OCI-LY7 (cell line): ENCODE results near the gene ARMC9. TPM values are rescaled to one million over a fixed set of nuclear protein-coding genes. Genes with fewer than 3 reads are reported as not detected.

Experiments used
- BruUV-seq: library from RNA; stranded (reverse); fragments of 400-500 nt; replicated peaks from 2 replicates; lab custom pipeline; 2021; lab: Mats Ljungman, UMichigan
- CTCF ChIA-PET: fragments of 300-600 bp; sonication (Branson Sonifier 250); formaldehyde crosslinking; loops from one replicate; lab custom pipeline; 2022; ENCODE audit warnings: antibody characterized with exemption; ENCODE audit not compliant: unreplicated experiment; lab: Charles Lee
- POLR2A ChIA-PET: fragments of 300-600 bp; sonication (Branson Sonifier 250); formaldehyde crosslinking; loops from one replicate; lab custom pipeline; 2022; ENCODE audit warnings: antibody characterized with exemption; lab: Charles Lee
- DNase-seq: peaks from one replicate; pipeline ENCODE4 v3.0.0-alpha.2; 2015; ENCODE audit warnings: low spot score
- H2AFZ ChIP-seq: fragments of 200-600 bp; sonication (generic), shearing (Covaris generic); 2 replicates; pipeline ENCODE4 v1.6.1; 2014; ENCODE audit warnings: mild to moderate bottlenecking, antibody characterized with exemption, low read length, moderate library complexity
- H3K27ac ChIP-seq: fragments of 200-600 bp; sonication (generic); 2 replicates; pipeline ENCODE4 v1.5.1; 2014; ENCODE audit warnings: mixed run types, low read depth, mild to moderate bottlenecking, moderate library complexity, low read length, inconsistent platforms; ENCODE audit not compliant: poor library complexity, severe bottlenecking
- H3K36me3 ChIP-seq: fragments of 200-600 bp; sonication (generic); 2 replicates; pipeline ENCODE4 v1.6.1; 2014; ENCODE audit warnings: mild to moderate bottlenecking, antibody characterized with exemption, low read length, moderate library complexity, mixed read lengths; ENCODE audit not compliant: insufficient read depth
- H3K4me1 ChIP-seq: fragments of 200-600 bp; sonication (generic); 2 replicates; pipeline ENCODE4 v1.5.1; 2014; ENCODE audit warnings: mild to moderate bottlenecking, low read length; ENCODE audit not compliant: insufficient read depth, poor library complexity, severe bottlenecking
- H3K4me2 ChIP-seq: fragments of 200-600 bp; sonication (generic); 2 replicates; pipeline ENCODE4 v1.6.1; 2014; ENCODE audit warnings: mild to moderate bottlenecking, low read length
- H3K4me3 ChIP-seq: fragments of 200-600 bp; sonication (generic); 2 replicates; pipeline ENCODE4 v1.5.1; 2014; ENCODE audit warnings: mild to moderate bottlenecking, low read depth, low read length; ENCODE audit not compliant: poor library complexity, severe bottlenecking
- H3K79me2 ChIP-seq: fragments of 200-600 bp; sonication (generic); 2 replicates; pipeline ENCODE4 v1.6.1; 2016; ENCODE audit warnings: low read depth, mild to moderate bottlenecking, low read length, moderate library complexity, mixed read lengths; ENCODE audit not compliant: insufficient read depth
- H3K9me2 ChIP-seq: fragments of 200-600 bp; sonication (generic); 2 replicates; pipeline ENCODE4 v1.6.1; 2016; ENCODE audit warnings: mild to moderate bottlenecking, low read length, mixed read lengths; ENCODE audit not compliant: insufficient read depth
- H3K9me3 ChIP-seq: fragments of 200-600 bp; sonication (generic); 2 replicates; pipeline ENCODE4 v1.6.1; 2014; ENCODE audit warnings: mild to moderate bottlenecking, mixed run types, low read length, mixed read lengths
- H4K20me1 ChIP-seq: fragments of 200-600 bp; sonication (generic); 2 replicates; pipeline ENCODE4 v1.6.1; 2014; ENCODE audit warnings: mild to moderate bottlenecking, antibody characterized with exemption, low read length, moderate library complexity, mixed read lengths; ENCODE audit not compliant: insufficient read depth
- CTCF ChIP-seq: fragments of 200-600 bp; sonication (generic); conservative IDR thresholded peaks from 2 replicates; pipeline ENCODE4 v1.5.1; 2014; ENCODE audit warnings: mild to moderate bottlenecking, antibody characterized with exemption, low read length, moderate library complexity, mixed read lengths
- EZH2phosphoT487 ChIP-seq: fragments of 200-600 bp; sonication (generic); IDR thresholded peaks from 2 replicates; pipeline ENCODE4 v1.6.1; 2018; ENCODE audit warnings: low read depth, borderline replicate concordance, mild to moderate bottlenecking, mixed run types, antibody characterized with exemption, low read length, moderate library complexity, mixed read lengths
- intact Hi-C: fragments of 100-400 bp; cut with micrococcal nuclease; formaldehyde crosslinking; loops from one replicate; pipeline ENCODE4 v1.10.0; 2022; ENCODE audit not compliant: unreplicated experiment
- total RNA-seq, 2 experiments: library from RNA; depleted of rRNA in 1 of 2; stranded (reverse); fragments of >200 nt in 1 of 2; shearing (Covaris generic) in 1 of 2; gene quantifications; 2 replicates each; pipeline ENCODE4 v1.2.3, GENCODE V29; 2014 to 2022

The ARMC9 gene
- total RNA-seq, 2 experiments from 2014 or later = 6.6 to 12.2 TPM

- Histone ChIP-seq H3K9me2 (no peaks in the 10 kb centered on the region), H4K20me1 (no peaks in the 10 kb centered on the region), H3K4me1 (no peaks in the 10 kb centered on the region), H3K36me3 (no peaks in the 10 kb centered on the region), H3K4me3 (no peak overlapping the region), H3K79me2 (no peaks in the 10 kb centered on the region), H3K9me3 (peaks cover 8% of the 10 kb centered on the region; the same call in 1 of the 2 replicates), H3K27ac (no peak overlapping the region), H2AFZ (no peak overlapping the region), H3K4me2 (no peak overlapping the region)
- CTCF ChIA-PET = no interaction called here
- intact Hi-C loops = no loop called here
- POLR2A ChIA-PET = no interaction called here
- BruUV-seq = no TSS peak
- TF ChIP-seq EZH2phosphoT487 = no peak
- no peak for TF ChIP-seq CTCF
- no peak for DNase-seq
Measured at GRCh38 chr2:231383416-231384108, 185.1 kb downstream of the ARMC9 start.

GRCh38 chr2:231384109-231384435, 185.6 kb downstream of the ARMC9 start:
- TF ChIP-seq EZH2phosphoT487 = no peak
- no peak for TF ChIP-seq CTCF
- BruUV-seq = no TSS peak
- H4K20me1 ChIP-seq = no peaks in the 10 kb centered on the region
- intact Hi-C loops = no loop called here
- H3K9me3 ChIP-seq = peaks cover 8% of the 10 kb centered on the region; the same call in 1 of the 2 replicates
- no peaks in the 10 kb centered on the region for H3K4me1 ChIP-seq
- no peaks in the 10 kb centered on the region for H3K79me2 ChIP-seq
- no peak overlapping the region for H3K4me2 ChIP-seq
- H3K4me3 ChIP-seq = no peak overlapping the region
- ChIA-PET POLR2A (no interaction called here), CTCF (no interaction called here)
- no peaks in the 10 kb centered on the region for H3K9me2 ChIP-seq
- no peak overlapping the region for H3K27ac ChIP-seq
- DNase-seq = no peak
- no peak overlapping the region for H2AFZ ChIP-seq
- no peaks in the 10 kb centered on the region for H3K36me3 ChIP-seq

GRCh38 chr2:231384970-231385369, 186.5 kb downstream of the ARMC9 start:
- no peak for DNase-seq
- Histone ChIP-seq H3K9me3 (peaks cover 8% of the 10 kb centered on the region; the same call in 1 of the 2 replicates), H3K9me2 (no peaks in the 10 kb centered on the region), H3K4me2 (no peak overlapping the region), H3K79me2 (no peaks in the 10 kb centered on the region), H3K4me1 (no peaks in the 10 kb centered on the region), H3K27ac (no peak overlapping the region), H2AFZ (no peak overlapping the region), H4K20me1 (no peaks in the 10 kb centered on the region), H3K4me3 (no peak overlapping the region), H3K36me3 (no peaks in the 10 kb centered on the region)
- ChIA-PET POLR2A (no interaction called here), CTCF (no interaction called here)
- TF ChIP-seq CTCF = no peak
- TF ChIP-seq EZH2phosphoT487 = no peak
- BruUV-seq = no TSS peak
- intact Hi-C loops = no loop called here
